Measurements from ENCODE around the gene BRME1. TPM values are rescaled to one million over a fixed set of nuclear protein-coding genes. Genes with fewer than 3 reads are reported as not detected.

Gene BRME1
- total RNA-seq, 2 donors from 2014 or later = 0.62 to 1.1 TPM

- DNase-seq (no peak), ATAC-seq (no peak)
- intact Hi-C loops (cut with DNase I) = no loop called here
Observed at GRCh38 chr19:13875824-13876223, 30.1 kb downstream of the BRME1 start.

GRCh38 chr19:13873834-13874515 is 31.9 kb downstream of the BRME1 start:
- intact Hi-C loops (cut with DNase I) = no loop called here
- DNase-seq = no peak
- ATAC-seq = no peak

DNA sequence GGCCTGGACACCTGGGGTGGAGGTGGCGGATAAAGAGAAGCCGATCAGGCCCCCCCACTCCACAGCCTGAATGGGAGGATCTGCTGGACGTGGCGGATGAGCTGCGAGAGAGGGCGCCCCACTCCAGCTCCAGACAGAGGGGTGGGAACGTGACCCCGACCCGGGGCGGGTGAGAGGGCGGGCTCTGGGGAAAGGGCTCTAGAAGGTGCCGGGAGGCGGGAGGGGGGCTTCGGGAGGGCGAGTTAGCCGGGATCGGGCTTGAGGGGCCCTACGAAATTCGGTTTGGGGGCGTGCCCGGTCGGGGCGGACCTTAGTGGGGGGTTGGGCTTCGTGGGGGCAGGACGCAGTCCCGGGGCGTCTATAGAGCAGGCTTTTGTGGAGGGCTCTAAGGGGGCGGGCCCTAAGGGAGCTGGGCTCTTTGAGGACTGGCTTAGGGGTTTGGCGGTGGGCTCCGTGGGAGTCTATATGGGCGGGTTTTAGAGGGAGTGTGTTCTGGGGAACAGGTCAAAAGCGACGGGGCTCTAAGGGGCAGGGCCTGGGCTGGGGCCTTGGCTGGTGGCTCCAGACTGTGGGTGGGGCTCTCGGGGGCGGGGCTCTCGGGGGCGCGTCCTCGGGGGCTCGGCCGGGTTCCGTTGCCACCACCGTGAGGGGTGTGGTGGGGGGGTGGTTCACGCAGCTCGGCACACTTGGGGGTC is 33.1 kb downstream of the BRME1 start:
- ATAC-seq = peak; percentile 74
- DNase-seq = peak; percentile 53
- intact Hi-C loops (cut with DNase I) = no loop called here

DNA sequence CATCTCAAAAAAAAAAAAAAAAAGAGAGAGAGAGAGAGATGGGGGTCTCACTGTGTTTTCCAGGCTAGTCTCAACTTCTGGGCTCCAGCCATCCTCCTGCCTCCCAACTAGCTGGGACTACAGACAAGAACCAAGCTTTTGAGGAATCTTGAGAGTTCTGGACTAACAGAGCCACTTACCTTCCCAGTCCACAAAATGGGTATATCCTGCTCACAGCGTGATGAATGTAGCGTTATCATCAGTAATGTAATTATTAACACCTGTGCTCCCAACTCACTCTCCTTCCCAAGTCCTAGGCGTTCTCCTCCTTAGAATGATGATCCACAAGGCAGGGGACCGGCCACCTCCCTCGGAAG is 33.6 kb downstream of the BRME1 start:
- ATAC-seq (no peak), DNase-seq (no peak)
- intact Hi-C loops (cut with DNase I) = no loop called here

- DNase-seq (no peak), ATAC-seq (no peak)
- intact Hi-C loops (cut with DNase I) = no loop called here
Observed at GRCh38 chr19:13870873-13871272, 35.0 kb downstream of the BRME1 start.

DNA sequence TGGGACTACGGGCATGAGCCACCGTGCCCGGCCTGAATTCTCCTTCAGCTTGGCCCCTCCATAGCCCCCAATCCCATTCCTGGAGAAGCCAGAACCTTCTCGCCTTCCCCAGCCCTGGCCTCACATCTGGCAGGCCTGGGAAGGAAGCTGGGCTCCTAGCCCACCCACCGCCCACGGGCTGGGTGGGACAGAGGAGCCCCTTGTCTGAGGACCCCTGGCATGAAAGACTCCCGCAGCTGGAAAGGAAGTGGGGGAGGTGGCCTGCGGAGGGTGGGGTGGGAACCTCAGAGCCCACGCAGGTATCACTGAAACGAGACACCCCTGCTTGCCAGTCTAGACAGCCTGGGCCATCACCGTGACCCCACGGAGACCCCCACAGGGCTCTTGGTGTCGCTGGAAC is 36.6 kb downstream of the BRME1 start:
- DNase-seq (no peak), ATAC-seq (no peak)
- intact Hi-C loops (cut with DNase I) = loop anchor here (10.0 kb wide), 2 partner anchors 274 to 594 kb away; no protein-coding TSS in a partner anchor

DNA sequence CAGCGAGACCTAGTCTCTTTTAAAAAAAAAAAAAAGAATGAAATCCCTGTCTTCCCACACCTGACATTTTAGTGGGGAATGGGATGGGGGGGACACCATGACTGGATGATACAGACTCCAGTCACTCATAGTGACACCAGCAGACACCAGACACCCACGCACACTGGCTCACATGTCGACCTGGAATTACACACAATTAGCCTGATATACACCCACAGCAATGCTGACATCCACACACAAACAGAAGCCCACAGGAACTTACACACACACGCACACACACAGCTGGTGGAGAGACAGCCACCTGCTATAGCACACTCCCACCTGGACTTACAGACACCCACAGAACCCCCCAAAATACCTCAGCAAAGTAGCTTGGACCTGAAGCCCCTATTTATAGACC is 37.3 kb downstream of the BRME1 start:
- no peak for ATAC-seq
- intact Hi-C loops (cut with DNase I) = loop anchor here (10.0 kb wide), 2 partner anchors 274 to 594 kb away; no protein-coding TSS in a partner anchor
- DNase-seq = no peak

- intact Hi-C loops (cut with DNase I) = loop anchor here (10.0 kb wide), 2 partner anchors 272 to 592 kb away; no protein-coding TSS in a partner anchor
Observed at GRCh38 chr19:13866463-13867046, 39.4 kb downstream of the BRME1 start.

GRCh38 chr19:13865571-13866462 is 40.1 kb downstream of the BRME1 start:
- no peak for DNase-seq
- peak in 1 of 2 donors; percentile 12 for ATAC-seq
- intact Hi-C loops (cut with DNase I) = loop anchor here (10.0 kb wide), 2 partner anchors 271 to 591 kb away; no protein-coding TSS in a partner anchor

More at GRCh38 chr19:13866463-13867046, 39.4 kb downstream of the BRME1 start:
- ATAC-seq (no peak), DNase-seq (no peak)

GRCh38 chr19:13864667-13865570 is 41.0 kb downstream of the BRME1 start:
- DNase-seq = no peak
- intact Hi-C loops (cut with DNase I) = loop anchor here (5.0 to 10.0 kb wide), 3 partner anchors 78 to 590 kb away; no protein-coding TSS in a partner anchor
- ATAC-seq = no peak

GRCh38 chr19:13864046-13864666 is 41.8 kb downstream of the BRME1 start:
- DNase-seq (no peak), ATAC-seq (no peak)
- intact Hi-C loops (cut with DNase I) = loop anchor here (5.0 to 10.0 kb wide), 3 partner anchors 77 to 589 kb away; no protein-coding TSS in a partner anchor

DNA sequence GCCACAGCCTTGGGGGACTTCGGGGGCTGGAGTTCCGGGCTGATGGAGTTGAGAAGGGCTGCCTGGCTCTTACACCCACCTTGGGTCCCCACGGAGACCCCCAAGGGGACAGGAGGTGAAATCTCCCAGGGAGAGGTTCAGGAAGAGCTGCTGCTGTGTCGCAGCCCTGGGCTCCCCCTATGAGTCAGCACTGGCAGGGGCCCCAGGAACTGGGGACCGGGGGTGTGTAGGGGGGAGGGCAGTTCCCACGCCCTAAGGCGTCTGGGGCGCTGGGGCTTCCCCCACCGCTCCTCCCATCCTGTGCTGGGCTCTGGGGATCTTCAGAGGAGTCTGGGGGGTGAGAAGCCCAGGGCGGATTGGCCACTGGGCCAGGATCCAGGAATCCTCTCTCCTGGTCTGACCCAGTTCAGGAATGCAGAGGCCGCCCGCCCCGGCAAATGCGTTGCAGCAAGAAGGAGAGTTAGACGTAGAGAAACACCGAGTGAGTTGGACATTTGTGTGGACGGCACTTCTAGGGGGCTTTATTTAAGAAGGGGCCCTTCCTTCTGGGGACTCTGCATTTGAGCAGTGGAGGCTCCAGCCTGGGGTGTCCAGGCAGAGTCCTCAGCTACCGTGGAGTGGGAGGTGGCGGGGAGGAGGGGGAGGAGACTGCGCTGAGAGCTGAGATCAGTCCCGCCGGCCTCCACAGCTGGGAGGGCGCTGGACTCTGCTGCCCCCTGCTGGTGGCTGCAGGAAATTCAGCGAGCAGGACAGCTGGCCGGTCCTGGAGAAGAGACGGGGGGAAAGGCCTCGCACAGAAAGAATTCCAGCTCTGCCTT is 44.0 kb downstream of the BRME1 start:
- DNase-seq (peak; percentile 94), ATAC-seq (peak; percentile 92 to 94)
- intact Hi-C loops (cut with DNase I) = loop anchor here (2.0 to 10.0 kb wide), 5 partner anchors 57 to 587 kb away; no protein-coding TSS in a partner anchor

- intact Hi-C loops (cut with DNase I) = loop anchor here (5.0 to 10.0 kb wide), 3 partner anchors 74 to 587 kb away; no protein-coding TSS in a partner anchor
Observed at GRCh38 chr19:13861392-13861713, 44.6 kb downstream of the BRME1 start.

DNA sequence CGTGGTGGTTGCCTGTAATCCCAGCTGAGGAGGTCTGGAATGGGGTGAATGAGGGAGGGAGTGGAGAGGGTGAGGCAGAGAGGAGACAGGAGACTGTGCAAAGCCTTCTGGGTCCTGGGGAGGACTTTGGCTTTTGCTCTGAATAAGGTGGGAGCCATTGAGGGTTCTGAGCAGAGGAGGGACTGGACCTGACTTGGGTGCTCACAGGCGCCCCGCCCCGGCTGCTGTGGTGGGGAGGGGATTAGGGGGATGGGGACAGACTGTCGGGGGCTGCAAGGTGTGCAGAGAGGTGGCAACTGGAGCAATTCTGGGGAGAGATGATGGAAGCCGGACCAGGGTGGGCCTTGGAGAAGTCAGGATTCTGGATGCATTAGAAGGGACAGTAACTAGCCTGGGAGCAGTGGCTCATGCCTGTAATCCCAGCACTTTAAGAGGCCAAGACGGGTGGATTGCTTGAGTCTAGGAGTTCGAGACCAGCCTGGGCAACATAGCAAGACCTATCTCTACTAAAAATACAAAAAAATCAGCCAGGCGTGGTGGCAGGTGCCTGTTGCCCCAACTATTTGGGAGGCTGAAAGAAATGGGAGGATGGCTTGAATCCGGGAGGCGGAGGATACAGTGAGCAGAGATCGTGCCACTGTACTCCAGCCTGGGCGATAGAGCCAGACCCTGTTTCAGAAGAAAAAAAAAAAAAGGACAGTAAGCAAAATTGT is 45.1 kb downstream of the BRME1 start:
- intact Hi-C loops (cut with DNase I) = loop anchor here (5.0 to 10.0 kb wide), 3 partner anchors 74 to 586 kb away; no protein-coding TSS in a partner anchor
- DNase-seq = no peak
- no peak for ATAC-seq

More at GRCh38 chr19:13861392-13861713, 44.6 kb downstream of the BRME1 start:
- DNase-seq = no peak
- ATAC-seq = peak; percentile 2 to 8

DNA sequence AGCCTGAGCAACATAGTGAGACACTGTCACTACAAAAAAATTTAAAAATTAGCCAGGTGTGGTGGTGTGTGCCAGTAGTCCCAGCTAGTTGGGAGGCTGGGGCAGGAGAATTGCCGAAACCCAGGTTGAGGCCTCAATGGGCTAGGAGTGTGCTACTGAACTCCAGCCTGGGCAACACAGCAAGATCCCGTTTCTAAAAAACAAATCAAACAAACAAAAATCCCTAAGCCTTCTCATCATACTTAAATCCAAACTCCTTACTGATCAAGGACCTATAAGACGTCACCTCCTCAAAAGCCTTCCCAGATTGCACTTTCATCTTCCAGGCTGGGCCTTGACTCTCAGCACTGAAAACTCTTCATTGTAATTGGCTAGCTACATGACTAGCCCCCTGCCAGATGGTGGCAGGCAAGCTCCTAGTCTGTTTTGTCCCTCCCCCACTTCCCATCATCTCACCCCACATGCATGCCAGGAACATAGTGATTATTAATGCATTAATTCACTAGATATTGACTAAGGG is 46.5 kb downstream of the BRME1 start:
- intact Hi-C loops (cut with DNase I) = loop anchor here in 1 of 2 donors (10.0 kb wide), 1 partner anchor 805 kb away; no protein-coding TSS in a partner anchor
- ATAC-seq (no peak), DNase-seq (no peak)

- intact Hi-C loops (cut with DNase I) = loop anchor here in 1 of 2 donors (10.0 kb wide), 1 partner anchor 802 kb away; no protein-coding TSS in a partner anchor
- ATAC-seq (no peak), DNase-seq (no peak)
Observed at GRCh38 chr19:13856497-13856896, 49.4 kb downstream of the BRME1 start.

All from left cardiac atrium (tissue), 4 donors.